ENCODE measurements around the gene RBM17. TPM values are rescaled to one million over a fixed set of nuclear protein-coding genes. Genes with fewer than 3 reads are reported as not detected.
"Not testable (repeated sequence)": the region's sequence is repeated elsewhere in the genome, so short reads cannot be mapped to it uniquely, and the experiment has no call there.

The RBM17 gene
- total RNA-seq, 1 donor from 2014 or later, result 137 TPM

- no peak for DNase-seq (ENCODE audit: low spot score)
Measured at GRCh38 chr10:6135039-6135438, 46.2 kb downstream of the RBM17 start.

GRCh38 chr10:6135589-6136168 is 46.8 kb downstream of the RBM17 start:
- no peak for DNase-seq (ENCODE audit: low spot score)

GRCh38 chr10:6136215-6137201 is 47.7 kb downstream of the RBM17 start:
- DNase-seq (ENCODE audit: low spot score), result no peak

GRCh38 chr10:6138456-6138855 is 49.6 kb downstream of the RBM17 start:
- DNase-seq (ENCODE audit: low spot score), result no peak

GRCh38 chr10:6139470-6139869 is 50.6 kb downstream of the RBM17 start:
- DNase-seq (ENCODE audit: low spot score), result no peak

- DNase-seq (ENCODE audit: low spot score), result no peak
Measured at GRCh38 chr10:6140141-6140841, 51.5 kb downstream of the RBM17 start.

GRCh38 chr10:6140965-6141295 is 52.1 kb downstream of the RBM17 start:
- DNase-seq (ENCODE audit: low spot score), result no peak

GRCh38 chr10:6141296-6142151 is 52.7 kb downstream of the RBM17 start:
- DNase-seq (ENCODE audit: low spot score), result no peak

GRCh38 chr10:6142186-6142585 is 53.4 kb downstream of the RBM17 start:
- not testable (repeated sequence) for DNase-seq (ENCODE audit: low spot score)

- no peak for DNase-seq (ENCODE audit: low spot score)
Measured at GRCh38 chr10:6142644-6143043, 53.8 kb downstream of the RBM17 start.

GRCh38 chr10:6143181-6143580 is 54.3 kb downstream of the RBM17 start:
- DNase-seq (ENCODE audit: low spot score), result no peak

- DNase-seq (ENCODE audit: low spot score), result peak; percentile 97
Measured at GRCh38 chr10:6144406-6145165, 55.8 kb downstream of the RBM17 start.

GRCh38 chr10:6145166-6145987 is 56.5 kb downstream of the RBM17 start:
- DNase-seq (ENCODE audit: low spot score), result no peak

GRCh38 chr10:6146013-6146785 is 57.4 kb downstream of the RBM17 start:
- DNase-seq (ENCODE audit: low spot score), result no peak

- DNase-seq (ENCODE audit: low spot score), result no peak
Measured at GRCh38 chr10:6146921-6147320, 58.1 kb downstream of the RBM17 start.

- no peak for DNase-seq (ENCODE audit: low spot score)
Measured at GRCh38 chr10:6148251-6148701, 59.4 kb downstream of the RBM17 start.

- DNase-seq (ENCODE audit: low spot score), result no peak
Measured at GRCh38 chr10:6148908-6149307, 60.1 kb downstream of the RBM17 start.

All from mesenteric fat pad (tissue), 1 donor.